ENCODE results near the gene PREB.
"Not testable (repeated sequence)": the region's sequence is repeated elsewhere in the genome, so short reads cannot be mapped to it uniquely, and the experiment has no call there.

GRCh38 chr2:27119330-27119670 is 15.1 kb downstream of the PREB start:
- not testable (repeated sequence) for TF ChIP-seq CTCF, POLR2A (IDR thresholded peaks at IDR 0.05)
